HG03095 (cell line): ENCODE measurements around the gene ZNF407.

Experiments
- ATAC-seq: cut with Tn5 transposase; IDR thresholded peaks from one replicate; pipeline ENCODE4 v1.9.1; 2021; ENCODE audit warnings: moderate library complexity; ENCODE audit not compliant: unreplicated experiment

ZNF407 gene

DNA sequence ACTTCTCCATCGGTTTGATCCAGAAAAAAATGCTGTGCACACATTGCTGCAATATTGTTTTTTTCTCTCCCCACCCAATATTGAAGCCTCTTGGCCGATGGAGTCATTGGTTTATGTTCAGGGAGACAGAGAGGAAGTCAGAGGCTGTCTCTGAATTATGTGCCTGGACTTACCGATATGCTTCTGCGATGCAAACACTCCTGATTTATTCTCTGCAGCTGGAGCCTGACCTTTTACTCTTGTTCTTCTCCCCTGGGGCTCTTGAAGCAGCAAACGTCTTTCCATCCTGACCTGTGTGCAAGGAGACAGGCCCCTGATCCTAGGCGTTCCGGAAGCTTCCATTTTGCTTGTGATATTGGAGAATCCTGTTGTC is 511.6 kb downstream of the ZNF407 start:
- no peak for ATAC-seq

DNA sequence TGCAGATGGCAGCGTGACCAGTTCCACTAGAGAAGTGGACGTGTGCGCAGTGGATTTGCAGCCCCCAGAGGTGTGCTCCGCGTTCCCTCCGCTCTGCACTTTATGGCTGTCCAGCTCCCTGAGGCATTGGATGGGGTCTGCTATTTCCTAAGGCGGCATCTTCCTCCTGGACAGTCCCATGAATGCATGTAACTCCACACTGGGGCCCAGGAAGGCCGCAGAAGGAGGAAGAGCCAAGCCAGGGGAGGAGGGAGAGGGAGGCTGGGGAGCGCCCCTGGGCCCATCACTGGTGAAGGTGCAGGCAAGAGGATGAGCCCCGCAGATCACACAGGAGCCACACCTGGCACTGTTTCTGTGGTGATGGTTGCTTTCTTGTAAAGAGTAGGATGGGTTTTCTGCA is 512.1 kb downstream of the ZNF407 start:
- no peak for ATAC-seq

DNA sequence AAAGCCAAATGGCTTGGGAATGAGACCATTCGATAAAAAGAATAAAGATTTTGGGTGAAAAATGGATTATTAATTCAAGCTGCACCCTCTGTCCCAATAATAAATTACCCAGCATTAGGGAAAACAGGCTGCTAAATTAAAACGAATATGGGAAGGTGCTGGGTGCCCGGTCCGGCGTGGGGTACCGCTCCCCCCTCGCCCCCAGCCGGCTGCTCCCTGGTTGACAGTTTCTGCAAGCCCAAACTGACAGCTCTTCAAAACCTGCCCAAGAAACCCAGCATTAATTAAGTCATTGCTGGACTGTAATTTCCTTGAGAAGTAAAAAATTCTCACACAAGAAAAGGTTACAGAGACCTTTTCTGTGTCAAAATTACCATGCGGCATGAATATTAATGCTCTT is 512.6 kb downstream of the ZNF407 start:
- no peak for ATAC-seq

DNA sequence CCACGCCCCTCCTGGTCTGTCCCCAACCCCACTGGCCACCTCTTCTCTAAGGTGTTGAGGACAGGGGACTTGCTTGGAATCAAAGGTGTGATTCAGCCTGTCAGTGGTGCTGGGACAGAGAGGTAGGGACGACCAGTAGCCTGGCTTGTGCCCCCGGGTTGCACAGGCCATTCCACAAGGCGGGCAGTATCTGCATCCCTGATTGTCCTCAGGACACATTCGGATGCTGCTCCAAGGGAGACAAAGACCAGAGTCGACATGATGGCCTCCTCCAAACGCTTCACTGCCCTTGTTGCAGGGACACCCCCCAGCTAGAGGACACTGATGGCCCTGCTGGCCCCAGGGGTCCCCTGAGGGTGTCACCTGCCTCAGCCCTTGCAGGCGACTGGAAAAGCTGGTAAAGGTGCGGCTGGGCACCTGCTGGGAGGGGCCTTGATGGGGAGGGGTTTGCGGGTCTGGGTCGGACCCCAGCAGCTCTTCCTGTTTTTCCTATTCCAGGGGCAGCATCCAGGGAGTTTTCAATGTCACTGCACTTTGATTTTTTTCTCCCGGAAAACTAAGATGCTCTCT is 513.3 kb downstream of the ZNF407 start:
- ATAC-seq: no peak

DNA sequence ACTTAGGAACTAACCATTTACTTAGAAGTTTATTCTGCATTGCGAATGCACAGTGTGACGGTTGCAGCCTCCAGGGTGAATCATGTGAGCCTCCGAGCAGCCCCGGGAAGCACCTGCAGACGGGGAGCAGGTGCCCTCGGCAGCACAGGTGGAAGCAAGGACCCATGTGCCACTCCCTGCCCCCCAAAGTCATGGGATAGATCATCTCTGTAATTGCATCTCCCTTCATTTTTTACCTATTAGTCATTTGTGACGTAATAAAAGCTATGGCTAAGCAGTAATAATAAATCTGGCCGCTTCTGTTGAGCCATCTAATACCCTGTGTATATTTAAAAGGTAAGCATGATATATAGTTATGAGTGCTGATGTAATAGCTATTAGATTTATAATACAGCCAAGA is 514.1 kb downstream of the ZNF407 start:
- ATAC-seq: no peak

DNA sequence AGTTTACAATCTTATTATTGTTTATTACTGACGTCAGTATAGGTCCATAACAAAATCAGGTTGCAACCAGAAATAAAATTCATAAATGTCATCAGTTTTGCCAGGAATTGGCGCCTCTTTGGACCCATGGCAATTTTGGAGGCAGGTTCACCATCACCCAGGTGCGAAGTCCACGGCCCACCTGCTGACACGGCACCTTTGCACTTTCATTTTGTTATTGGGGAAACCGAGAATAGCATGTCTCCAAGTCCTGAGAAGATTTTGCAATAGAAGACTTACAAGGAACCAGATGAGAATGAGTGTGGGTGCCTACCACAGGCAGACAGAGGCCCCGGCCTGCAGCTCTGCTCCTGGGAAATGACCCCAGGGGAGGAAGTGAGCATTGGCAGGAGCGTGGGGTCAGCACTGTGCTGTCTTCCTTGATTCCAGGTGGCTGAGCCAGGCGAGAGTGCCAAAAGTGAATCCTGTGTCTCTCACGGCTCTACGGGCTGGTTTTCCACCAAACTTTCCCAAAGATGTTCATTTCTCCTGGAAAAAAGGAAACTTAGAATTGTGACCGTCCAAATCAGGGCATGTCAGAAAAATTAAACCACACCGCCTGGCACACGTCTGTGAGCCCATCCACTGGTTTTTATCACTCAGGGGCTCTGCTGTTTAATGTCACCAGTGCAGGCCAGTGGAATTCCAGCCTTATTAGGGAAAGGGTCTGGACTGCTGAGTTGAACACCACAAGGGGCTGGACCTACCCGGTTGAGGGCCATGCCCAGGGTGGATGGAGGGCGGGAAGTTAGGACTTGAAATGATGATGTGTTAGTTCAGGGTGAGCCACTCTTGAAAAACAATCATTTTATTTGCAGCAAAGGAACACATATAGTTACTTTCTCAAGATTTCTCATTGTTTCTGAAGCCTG is 514.8 kb downstream of the ZNF407 start:
- ATAC-seq: no peak

DNA sequence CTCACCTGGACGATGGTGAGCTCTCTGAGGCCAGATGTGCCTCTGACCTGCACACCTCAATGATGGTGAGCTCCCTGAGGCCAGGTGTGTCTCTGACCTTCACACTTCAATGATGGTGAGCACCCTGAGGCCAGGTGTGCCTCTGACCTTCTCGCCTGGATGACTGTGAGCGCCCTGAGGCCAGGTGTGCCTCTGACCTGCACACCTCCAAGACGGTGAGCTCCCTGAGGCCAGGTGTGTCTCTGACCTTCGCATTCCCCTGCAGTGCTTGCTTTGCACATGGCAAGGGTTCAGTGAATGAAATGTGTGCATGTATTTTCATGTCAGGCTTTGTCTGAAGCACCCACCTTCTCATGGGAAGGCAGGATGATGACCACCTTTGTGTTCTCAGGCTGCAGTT is 515.8 kb downstream of the ZNF407 start:
- ATAC-seq: no peak

DNA sequence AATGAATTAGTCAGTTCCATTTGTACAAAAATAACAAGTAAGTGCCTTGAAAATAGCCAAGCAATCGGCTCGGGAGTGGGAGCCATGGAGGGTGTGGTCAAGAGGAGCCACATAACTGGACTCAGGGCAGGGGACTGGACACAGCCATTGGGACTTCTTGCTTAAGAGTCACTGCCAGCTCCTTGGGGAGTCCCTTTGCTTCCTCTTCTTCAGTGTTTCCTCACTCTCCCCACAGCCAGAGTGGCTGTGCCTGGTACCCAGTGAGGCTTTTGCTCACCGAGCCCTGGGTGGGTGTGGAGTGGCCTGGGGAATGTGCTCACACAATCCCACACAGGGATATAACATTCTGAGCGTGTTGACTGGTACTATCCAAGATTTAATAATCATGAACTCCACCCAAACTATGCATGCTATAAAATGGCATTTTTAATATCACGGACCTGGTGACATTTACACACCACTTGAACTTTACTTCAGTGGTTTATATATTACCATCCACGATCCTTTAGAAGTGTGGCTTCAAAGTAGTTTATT is 516.6 kb downstream of the ZNF407 start:
- ATAC-seq: no peak
